Activated T-cell treated with anti-CD3 and anti-CD28 coated beads, Interleukin-2, amount 50 U/mL, for 72 hours (primary cell): Measurements from ENCODE around the gene SDF4. TPM values are rescaled to one million over a fixed set of nuclear protein-coding genes. Genes with fewer than 3 reads are reported as not detected.

ENCODE experiments used
- ATAC-seq, 2 donors: fragments of 150-1000 bp; cut with Tn5 transposase; replicated peaks in 1 of 2; 2 replicates each; pipeline ENCODE4 v1.10.0; 2021; ENCODE audit warnings: moderate library complexity in 2 of 2, mild to moderate bottlenecking in 1 of 2
- DNase-seq, 2 donors: peaks; one replicate each; pipeline ENCODE4 v3.0.0; 2021 to 2022; ENCODE audit warnings: mixed read lengths in 1 of 2
- H3K27ac Mint-ChIP-seq: one replicate; pipeline ENCODE4 v1.8.0; 2022; ENCODE audit warnings: mild to moderate bottlenecking, moderate library complexity, mixed read lengths
- H3K27me3 Mint-ChIP-seq: one replicate; pipeline ENCODE4 v1.8.0; 2022; ENCODE audit warnings: low read depth, mixed read lengths
- H3K36me3 Mint-ChIP-seq, 2 donors: one replicate each; pipeline ENCODE4 v1.8.0; 2022; ENCODE audit warnings: mixed read lengths in 2 of 2, mild to moderate bottlenecking in 1 of 2; ENCODE audit not compliant: insufficient read depth in 2 of 2
- H3K4me1 Mint-ChIP-seq: one replicate; pipeline ENCODE4 v1.8.0; 2022; ENCODE audit warnings: low read depth, mixed read lengths
- H3K4me3 Mint-ChIP-seq, 2 donors: one replicate each; pipeline ENCODE4 v1.8.0; 2022; ENCODE audit warnings: mild to moderate bottlenecking in 2 of 2, mixed read lengths in 2 of 2, moderate library complexity in 2 of 2
- H3K9me3 Mint-ChIP-seq, 2 donors: one replicate each; pipeline ENCODE4 v1.8.0; 2022; ENCODE audit warnings: mixed read lengths in 2 of 2
- total RNA-seq, 2 donors: library from RNA; stranded (reverse); gene quantifications; one replicate each; pipeline ENCODE4 v1.2.3, GENCODE V29; 2022

The SDF4 gene
- total RNA-seq, 2 donors from 2014 or later = 188 to 348 TPM

GRCh38 chr1:1226566-1227362, 5.0 kb downstream of the SDF4 start:
- Mint-ChIP-seq H3K27me3 (no peaks in the 10 kb centered on the region), H3K9me3 (no peaks in the 10 kb centered on the region), H3K4me1 (peaks cover 26% of the 10 kb centered on the region), H3K27ac (no peak overlapping the region), H3K36me3 (peaks cover 17 to 33% of the 10 kb centered on the region in 2 donors), H3K4me3 (no peak overlapping the region)
- DNase-seq (no peak), ATAC-seq (no peak)

DNA sequence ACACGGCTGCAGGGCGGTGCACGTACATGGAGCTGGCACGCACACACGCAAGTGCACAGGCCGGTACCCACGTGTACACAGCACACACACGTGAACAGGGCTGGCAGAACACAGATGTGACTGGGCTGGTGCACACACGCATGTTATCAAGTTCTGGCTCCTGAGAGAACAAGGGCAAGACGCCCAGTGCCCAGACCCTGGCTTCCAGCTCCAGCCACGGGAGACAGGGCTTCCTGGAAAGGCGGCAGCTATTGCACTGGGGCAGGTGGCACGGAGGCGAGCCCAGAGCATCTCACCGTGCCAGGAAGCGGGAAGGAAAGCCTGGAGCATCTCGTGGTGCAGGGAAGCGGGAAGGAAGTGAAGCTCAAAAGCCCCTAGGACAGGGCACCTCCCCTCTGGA, 5.9 kb downstream of the SDF4 start:
- no peak for DNase-seq
- H3K27ac Mint-ChIP-seq = no peak overlapping the region
- no peak overlapping the region for H3K4me3 Mint-ChIP-seq
- H3K36me3 Mint-ChIP-seq = peaks cover 18 to 32% of the 10 kb centered on the region in 2 donors
- H3K9me3 Mint-ChIP-seq = no peaks in the 10 kb centered on the region
- no peaks in the 10 kb centered on the region for H3K27me3 Mint-ChIP-seq
- ATAC-seq = no peak
- H3K4me1 Mint-ChIP-seq = peaks cover 23% of the 10 kb centered on the region

GRCh38 chr1:1225238-1225845, 6.5 kb downstream of the SDF4 start:
- H3K9me3 Mint-ChIP-seq = no peaks in the 10 kb centered on the region
- H3K36me3 Mint-ChIP-seq = peaks cover 18 to 28% of the 10 kb centered on the region in 2 donors
- peaks cover 18% of the 10 kb centered on the region for H3K4me1 Mint-ChIP-seq
- DNase-seq (no peak), ATAC-seq (no peak)
- H3K27ac Mint-ChIP-seq = no peak overlapping the region
- H3K27me3 Mint-ChIP-seq = no peaks in the 10 kb centered on the region
- no peak overlapping the region for H3K4me3 Mint-ChIP-seq

DNA sequence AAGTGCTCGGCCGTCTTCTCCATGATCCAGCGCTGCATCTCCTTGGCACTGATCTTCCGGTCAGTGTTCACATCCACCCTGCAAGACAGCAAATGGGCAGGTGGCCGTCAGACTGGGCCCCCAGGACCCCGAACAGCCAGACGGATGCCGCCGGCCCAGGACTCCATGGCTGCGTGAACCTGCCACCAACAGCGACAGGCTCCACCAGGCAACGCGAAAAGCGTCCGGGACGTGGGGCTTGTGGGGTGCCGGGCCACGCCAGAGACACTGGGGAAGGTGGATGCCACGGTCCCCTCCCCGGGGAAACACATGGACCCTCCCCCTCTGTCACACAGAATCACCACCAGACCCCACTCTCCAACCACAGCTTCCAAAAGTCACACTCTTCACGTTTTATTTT, 7.9 kb downstream of the SDF4 start:
- Mint-ChIP-seq H3K9me3 (no peaks in the 10 kb centered on the region), H3K4me1 (peaks cover 13% of the 10 kb centered on the region), H3K4me3 (no peak overlapping the region), H3K27ac (no peak overlapping the region), H3K36me3 (peaks cover 18 to 22% of the 10 kb centered on the region in 2 donors), H3K27me3 (no peaks in the 10 kb centered on the region)
- ATAC-seq (no peak), DNase-seq (no peak)

- ATAC-seq = no peak
- H3K27ac Mint-ChIP-seq = no peak overlapping the region
- no peaks in the 10 kb centered on the region for H3K27me3 Mint-ChIP-seq
- peaks cover 18 to 25% of the 10 kb centered on the region in 2 donors for H3K36me3 Mint-ChIP-seq
- peaks cover 15% of the 10 kb centered on the region for H3K4me1 Mint-ChIP-seq
- no peaks in the 10 kb centered on the region for H3K9me3 Mint-ChIP-seq
- no peak overlapping the region for H3K4me3 Mint-ChIP-seq
- DNase-seq = no peak
Measured at GRCh38 chr1:1223321-1223720, 8.5 kb downstream of the SDF4 start.

DNA sequence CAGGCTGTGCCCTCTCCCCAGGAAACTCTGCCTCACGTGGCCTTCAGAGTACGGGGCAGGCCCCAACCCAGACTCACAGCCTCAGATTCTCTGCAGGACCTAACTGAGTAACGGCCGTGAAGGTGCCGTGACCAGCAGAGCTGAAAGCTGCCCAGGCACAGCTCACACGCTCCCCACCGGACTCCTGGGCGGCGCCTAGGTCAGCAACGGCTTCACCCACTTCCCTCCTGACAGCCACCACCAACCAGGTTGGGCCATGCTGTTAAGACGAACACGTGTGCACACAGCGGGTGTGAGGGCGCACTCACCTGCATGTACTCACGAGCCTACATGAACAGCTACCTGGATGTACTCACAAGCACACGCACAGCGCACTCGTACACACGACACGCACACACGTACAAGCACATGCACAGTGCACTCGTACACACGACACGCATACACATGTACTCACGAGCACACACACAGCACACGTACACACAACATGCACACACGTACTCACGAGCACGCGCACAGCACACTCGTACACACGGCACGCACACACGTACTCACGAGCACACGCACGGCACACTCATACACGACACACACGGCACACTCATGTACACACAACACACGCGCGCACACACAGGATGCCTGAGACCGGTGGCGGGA, 9.1 kb downstream of the SDF4 start:
- no peak for ATAC-seq
- Mint-ChIP-seq H3K9me3 (no peaks in the 10 kb centered on the region), H3K36me3 (peaks cover 18 to 27% of the 10 kb centered on the region in 2 donors), H3K27ac (peak overlapping the region; percentile 79), H3K4me1 (peaks cover 21% of the 10 kb centered on the region), H3K4me3 (no peak overlapping the region), H3K27me3 (no peaks in the 10 kb centered on the region)
- no peak for DNase-seq

DNA sequence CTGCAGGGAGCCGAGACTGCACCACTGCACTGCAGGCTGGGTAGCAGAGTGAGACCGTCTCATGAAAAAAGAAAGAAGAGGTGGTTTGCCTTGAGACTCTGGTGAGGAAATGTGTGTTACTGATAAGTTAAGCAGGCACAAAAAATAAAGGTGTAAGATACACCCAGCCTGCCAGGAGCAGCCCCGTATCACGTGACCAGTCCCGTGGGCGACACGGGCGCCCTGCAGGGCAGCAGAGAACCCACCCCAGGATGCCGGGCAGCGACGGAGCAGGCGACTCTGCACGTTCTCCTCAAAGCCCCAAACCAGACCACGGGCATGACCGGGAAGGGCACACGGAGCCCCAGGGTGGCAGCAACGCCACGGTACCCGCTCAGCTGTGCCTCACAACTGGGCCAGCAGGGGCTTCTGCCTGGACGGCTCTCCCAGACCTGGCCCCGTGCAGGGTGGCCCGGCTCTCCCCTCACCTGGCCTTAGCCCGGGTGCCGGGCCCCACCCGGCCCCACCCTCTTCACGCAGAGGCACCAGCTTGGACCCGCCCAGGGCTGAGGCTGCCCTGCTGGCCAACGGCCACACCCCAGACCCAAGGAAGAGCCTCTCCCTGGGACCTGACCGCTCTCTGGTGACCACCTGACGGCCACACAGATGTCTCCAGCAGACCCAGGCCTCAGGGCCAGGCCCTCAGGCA, 9.8 kb downstream of the SDF4 start:
- Mint-ChIP-seq H3K4me1 (peaks cover 25% of the 10 kb centered on the region), H3K27ac (peak overlapping the region; percentile 6)

DNA sequence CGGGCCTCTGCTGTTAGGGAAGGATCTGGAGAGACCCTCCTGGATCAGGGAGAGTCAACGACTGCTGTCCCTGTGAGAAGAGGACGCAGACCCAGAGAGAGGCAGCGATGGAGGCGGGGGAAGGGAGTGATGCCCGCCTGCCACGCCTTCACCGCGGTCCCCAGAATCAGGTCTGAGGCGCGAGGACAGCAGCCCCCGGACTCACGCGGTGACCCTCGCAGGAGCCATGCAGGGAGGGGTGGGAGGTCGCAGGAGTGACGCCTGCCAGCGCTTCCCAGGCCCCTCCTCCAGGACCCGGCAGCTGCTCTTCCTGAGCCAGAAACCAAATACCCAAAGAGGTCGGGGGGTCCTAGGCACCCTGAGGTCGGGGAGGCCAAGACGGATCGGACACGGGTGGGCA, 11.6 kb downstream of the SDF4 start:
- Mint-ChIP-seq H3K9me3 (no peaks in the 10 kb centered on the region), H3K4me1 (peaks cover 35% of the 10 kb centered on the region), H3K36me3 (peaks cover 15 to 34% of the 10 kb centered on the region in 2 donors), H3K4me3 (peak overlapping the region; percentile 57 to 65), H3K27ac (peak overlapping the region; percentile 88), H3K27me3 (no peaks in the 10 kb centered on the region)
- no peak for DNase-seq
- no peak for ATAC-seq

More for the DNA sequence above, 9.8 kb downstream of the SDF4 start:
- DNase-seq (no peak), ATAC-seq (no peak)
- no peaks in the 10 kb centered on the region for H3K9me3 Mint-ChIP-seq
- H3K36me3 Mint-ChIP-seq = peaks cover 18 to 29% of the 10 kb centered on the region in 2 donors
- H3K4me3 Mint-ChIP-seq = no peak overlapping the region
- no peaks in the 10 kb centered on the region for H3K27me3 Mint-ChIP-seq

GRCh38 chr1:1219341-1219740, 12.5 kb downstream of the SDF4 start:
- DNase-seq (peak; percentile 46 to 76), ATAC-seq (peak; percentile 14 to 61)
- H3K27ac Mint-ChIP-seq = peak overlapping the region; percentile 88
- H3K4me1 Mint-ChIP-seq = peaks cover 44% of the 10 kb centered on the region
- peaks cover 18 to 31% of the 10 kb centered on the region in 2 donors for H3K36me3 Mint-ChIP-seq
- H3K4me3 Mint-ChIP-seq = peak overlapping the region; percentile 57 to 65
- H3K27me3 Mint-ChIP-seq = no peaks in the 10 kb centered on the region
- H3K9me3 Mint-ChIP-seq = no peaks in the 10 kb centered on the region

DNA sequence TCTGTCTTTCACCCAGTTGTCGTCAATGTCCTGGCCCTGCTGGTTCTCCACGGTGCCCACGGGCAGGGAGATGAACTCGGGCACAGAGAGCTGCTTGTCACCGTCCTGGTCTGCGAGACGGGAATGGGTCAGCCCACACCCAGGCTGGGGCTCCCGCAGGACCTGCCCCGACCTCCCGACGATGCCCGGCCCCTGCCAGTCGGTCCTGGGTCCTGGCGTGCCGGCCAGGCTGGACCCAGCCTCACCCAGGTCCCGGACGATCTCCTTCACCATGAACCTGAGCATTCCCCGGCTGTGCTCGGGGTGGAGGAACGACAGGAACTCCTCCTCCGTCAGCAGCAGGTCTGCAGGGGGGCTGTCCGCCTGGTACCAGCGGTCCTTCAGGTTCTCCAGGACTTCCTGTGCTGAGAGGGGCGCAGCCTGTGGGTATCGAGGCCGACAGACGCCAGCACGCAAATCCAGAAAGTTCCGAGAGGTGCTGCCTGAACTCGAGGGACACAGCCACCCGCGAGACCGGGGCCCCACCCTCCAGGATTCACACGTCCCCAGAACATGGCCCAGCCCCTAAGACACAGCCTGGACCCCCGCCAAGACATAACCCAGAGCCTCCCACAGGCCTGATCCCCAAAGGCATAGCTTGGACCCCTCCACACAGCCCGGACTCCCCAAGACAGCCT, 13.1 kb downstream of the SDF4 start:
- peaks cover 17 to 28% of the 10 kb centered on the region in 2 donors for H3K36me3 Mint-ChIP-seq
- peak overlapping the region; percentile 57 to 65 for H3K4me3 Mint-ChIP-seq
- H3K9me3 Mint-ChIP-seq = no peaks in the 10 kb centered on the region
- no peaks in the 10 kb centered on the region for H3K27me3 Mint-ChIP-seq
- ATAC-seq = no peak
- H3K27ac Mint-ChIP-seq = peak overlapping the region; percentile 88
- no peak for DNase-seq
- peaks cover 47% of the 10 kb centered on the region for H3K4me1 Mint-ChIP-seq

GRCh38 chr1:1217621-1218523, 13.9 kb downstream of the SDF4 start:
- DNase-seq (peak; percentile 49 to 62), ATAC-seq (peak; percentile 10 to 24)
- Mint-ChIP-seq H3K27ac (peak overlapping the region; percentile 60), H3K4me3 (peak overlapping the region; percentile 55 to 57), H3K9me3 (no peaks in the 10 kb centered on the region), H3K27me3 (no peaks in the 10 kb centered on the region), H3K4me1 (peaks cover 47% of the 10 kb centered on the region), H3K36me3 (peaks cover 13 to 22% of the 10 kb centered on the region in 2 donors)
